Suprapubic skin (tissue), 4 donors: ENCODE measurements around the gene SOX30. TPM values are rescaled to one million over a fixed set of nuclear protein-coding genes. Genes with fewer than 3 reads are reported as not detected.
"Not testable (repeated sequence)": the region's sequence is repeated elsewhere in the genome, so short reads cannot be mapped to it uniquely, and the experiment has no call there.

ENCODE experiments used
- DNase-seq, 2 donors: peaks; one replicate each; pipeline ENCODE4 v3.0.0-alpha.2; 2019; ENCODE audit warnings: low spot score in 2 of 2
- H3K27ac ChIP-seq: fragments of 200-600 bp; sonication (generic); one replicate; pipeline ENCODE4 v1.5.1; 2019
- H3K27me3 ChIP-seq: fragments of 200-600 bp; sonication (generic); one replicate; pipeline ENCODE4 v1.5.1; 2019
- H3K36me3 ChIP-seq: fragments of 200-600 bp; sonication (generic); one replicate; pipeline ENCODE4 v1.5.1; 2019
- H3K4me1 ChIP-seq: fragments of 200-600 bp; sonication (generic); one replicate; pipeline ENCODE4 v1.5.1; 2019
- H3K4me3 ChIP-seq: fragments of 200-600 bp; sonication (generic); one replicate; pipeline ENCODE4 v1.5.1; 2019; ENCODE audit warnings: mild to moderate bottlenecking
- H3K9me3 ChIP-seq: fragments of 200-600 bp; sonication (generic); one replicate; pipeline ENCODE4 v1.5.1; 2019
- EP300 ChIP-seq: sonication (generic); formaldehyde crosslinking; IDR thresholded peaks from one replicate; pipeline ENCODE4 v1.6.1; 2017; ENCODE audit warnings: antibody characterized with exemption
- POLR2A ChIP-seq, 2 donors: fragments of 450-650 bp; IDR thresholded peaks; one replicate each; pipeline ENCODE4 v1.6.1; 2017; ENCODE audit warnings: antibody characterized with exemption in 2 of 2, mild to moderate bottlenecking in 2 of 2, moderate library complexity in 2 of 2
- POLR2AphosphoS5 ChIP-seq, 3 donors: sonication (generic); formaldehyde crosslinking; IDR thresholded peaks; one replicate each; pipeline ENCODE4 v1.6.1; 2017; ENCODE audit warnings: antibody characterized with exemption in 3 of 3
- WGBS: methylation state at CpG from one replicate; pipeline ENCODE4 v1.1.5; 2018; 5-methylcytosine and 5-hydroxymethylcytosine counted together
- total RNA-seq, 4 donors: library from RNA; depleted of rRNA; stranded (reverse); fragments of >200 nt; gene quantifications; one replicate each; pipeline ENCODE4 v1.1.0, GENCODE V29; 2016
- TF ChIP-seq, protein P1 (sequence below), 2 donors: fragments of 200-600 bp in 1 of 2; fragments of 450-650 bp in 1 of 2; sonication (generic) in 1 of 2; IDR thresholded peaks; one replicate each; pipeline ENCODE4 v1.5.1; 2016 to 2019; ENCODE audit warnings: antibody characterized with exemption in 2 of 2, mild to moderate bottlenecking in 1 of 2, moderate library complexity in 1 of 2

SOX30 gene
- not detected for total RNA-seq

DNA sequence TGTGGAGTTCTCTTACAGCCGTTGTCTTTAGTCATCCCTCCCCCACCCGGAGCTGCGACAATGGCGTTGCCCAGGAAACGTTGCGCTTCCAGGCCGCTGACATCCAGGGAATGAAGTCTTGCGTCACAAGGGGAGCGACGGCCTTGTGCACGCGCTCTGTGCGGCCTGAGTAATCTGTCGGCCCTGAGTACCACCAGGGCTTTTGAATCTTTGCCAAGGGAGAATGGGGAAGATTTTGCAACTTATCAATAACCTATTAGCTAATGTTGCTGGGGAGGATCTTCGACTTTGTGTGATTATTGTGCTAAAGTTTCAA lies at the start of gene SOX30:
TSS of gene SOX30 (minus strand) at position 62 of the 316 bp plus-strand sequence. CDS start 360 bp downstream, outside the sequence.
- TF ChIP-seq, protein P1, sequence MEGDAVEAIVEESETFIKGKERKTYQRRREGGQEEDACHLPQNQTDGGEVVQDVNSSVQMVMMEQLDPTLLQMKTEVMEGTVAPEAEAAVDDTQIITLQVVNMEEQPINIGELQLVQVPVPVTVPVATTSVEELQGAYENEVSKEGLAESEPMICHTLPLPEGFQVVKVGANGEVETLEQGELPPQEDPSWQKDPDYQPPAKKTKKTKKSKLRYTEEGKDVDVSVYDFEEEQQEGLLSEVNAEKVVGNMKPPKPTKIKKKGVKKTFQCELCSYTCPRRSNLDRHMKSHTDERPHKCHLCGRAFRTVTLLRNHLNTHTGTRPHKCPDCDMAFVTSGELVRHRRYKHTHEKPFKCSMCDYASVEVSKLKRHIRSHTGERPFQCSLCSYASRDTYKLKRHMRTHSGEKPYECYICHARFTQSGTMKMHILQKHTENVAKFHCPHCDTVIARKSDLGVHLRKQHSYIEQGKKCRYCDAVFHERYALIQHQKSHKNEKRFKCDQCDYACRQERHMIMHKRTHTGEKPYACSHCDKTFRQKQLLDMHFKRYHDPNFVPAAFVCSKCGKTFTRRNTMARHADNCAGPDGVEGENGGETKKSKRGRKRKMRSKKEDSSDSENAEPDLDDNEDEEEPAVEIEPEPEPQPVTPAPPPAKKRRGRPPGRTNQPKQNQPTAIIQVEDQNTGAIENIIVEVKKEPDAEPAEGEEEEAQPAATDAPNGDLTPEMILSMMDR (IDR thresholded peaks at IDR 0.05): no peak
- no peak for TF ChIP-seq POLR2AphosphoS5 (IDR thresholded peaks at IDR 0.05)
- DNase-seq: no peak
- H3K27me3 ChIP-seq: peaks cover 3% of the 10 kb centered on the region
- H3K4me3 ChIP-seq: peak within 1 kb of the TSS; percentile 49
- H3K36me3 ChIP-seq: no peaks in the 10 kb centered on the region
- 95% methylated on average over 15 of the region's 15 CpGs for WGBS
- H3K27ac ChIP-seq: no peak within 1 kb of the TSS
- H3K9me3 ChIP-seq: no peaks in the 10 kb centered on the region
- H3K4me1 ChIP-seq: peaks cover 9% of the 10 kb centered on the region

GRCh38 chr5:157698674-157699073 lies 46.4 kb upstream of the SOX30 start:
- 70% methylated on average over 4 of the region's 4 CpGs for WGBS

DNA sequence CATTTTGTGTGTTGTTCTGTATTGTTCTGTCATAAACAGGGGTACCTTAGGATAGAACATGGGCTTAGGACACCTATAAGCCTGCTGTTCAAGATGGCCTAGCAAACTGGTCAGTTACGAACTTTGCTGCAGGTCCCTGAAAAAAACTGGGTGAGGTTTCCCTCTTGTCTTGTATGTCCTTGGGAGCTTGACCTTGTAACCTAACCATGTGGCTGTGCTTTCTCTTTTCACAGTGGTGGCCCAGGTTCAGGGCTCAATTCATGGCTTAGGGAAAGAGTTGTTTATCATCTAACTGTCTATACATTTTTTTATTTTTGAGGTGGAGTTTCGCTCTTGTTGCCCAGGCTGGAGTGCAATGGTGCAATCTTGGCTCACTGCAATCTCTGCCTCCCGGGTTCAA lies 43.9 kb upstream of the SOX30 start:
- H3K4me3 ChIP-seq, H3K27ac ChIP-seq, H3K36me3 ChIP-seq, H3K9me3 ChIP-seq, DNase-seq, H3K4me1 ChIP-seq, H3K27me3 ChIP-seq: not testable (repeated sequence)
- WGBS: 93% methylated on average over 3 of the region's 3 CpGs

More at GRCh38 chr5:157698674-157699073, 46.4 kb upstream of the SOX30 start:
- not testable (repeated sequence) for H3K36me3 ChIP-seq, DNase-seq, H3K27me3 ChIP-seq, H3K27ac ChIP-seq, H3K4me1 ChIP-seq, H3K9me3 ChIP-seq, H3K4me3 ChIP-seq

- 73% methylated on average over 3 of the region's 25 CpGs for WGBS
- not testable (repeated sequence) for H3K36me3 ChIP-seq
Measured at GRCh38 chr5:157693816-157694215, 41.6 kb upstream of the SOX30 start.

GRCh38 chr5:157690690-157691433 lies 38.6 kb upstream of the SOX30 start:
- no peak overlapping the region for H3K4me3 ChIP-seq
- H3K36me3 ChIP-seq: no peaks in the 10 kb centered on the region
- no peak for TF ChIP-seq POLR2AphosphoS5 (IDR thresholded peaks at IDR 0.05)
- no peak for TF ChIP-seq POLR2A (IDR thresholded peaks at IDR 0.05)
- no peak for TF ChIP-seq EP300
- TF ChIP-seq, protein P1 (IDR thresholded peaks at IDR 0.05): no peak
- peaks cover 5% of the 10 kb centered on the region for H3K27me3 ChIP-seq
- 80% methylated on average over 34 of the region's 53 CpGs for WGBS
- H3K9me3 ChIP-seq: no peaks in the 10 kb centered on the region
- no peak for DNase-seq
- no peaks in the 10 kb centered on the region for H3K4me1 ChIP-seq
- no peak overlapping the region for H3K27ac ChIP-seq

More at GRCh38 chr5:157693816-157694215, 41.6 kb upstream of the SOX30 start:
- not testable (repeated sequence) for H3K9me3 ChIP-seq, H3K27me3 ChIP-seq, H3K4me3 ChIP-seq, DNase-seq, H3K4me1 ChIP-seq, H3K27ac ChIP-seq

GRCh38 chr5:157689942-157690689 lies 37.9 kb upstream of the SOX30 start:
- no peak for DNase-seq
- H3K4me3 ChIP-seq: no peak overlapping the region
- no peak overlapping the region for H3K27ac ChIP-seq
- H3K36me3 ChIP-seq: no peaks in the 10 kb centered on the region
- peaks cover 5% of the 10 kb centered on the region for H3K27me3 ChIP-seq
- no peaks in the 10 kb centered on the region for H3K4me1 ChIP-seq
- H3K9me3 ChIP-seq: no peaks in the 10 kb centered on the region
- no peak for TF ChIP-seq POLR2A (IDR thresholded peaks at IDR 0.05)
- TF ChIP-seq, protein P1 (IDR thresholded peaks at IDR 0.05): no peak
- no peak for TF ChIP-seq POLR2AphosphoS5 (IDR thresholded peaks at IDR 0.05)
- TF ChIP-seq EP300: no peak
- WGBS: 64% methylated on average over 50 of the region's 52 CpGs
